Heart left ventricle (tissue), 13 donors: ENCODE results near the gene APOA5.

Source experiments
- POLR2A ChIP-seq, 2 donors: fragments of 450-650 bp; IDR thresholded peaks; one replicate each; pipeline ENCODE4 v1.6.1; 2017; ENCODE audit warnings: antibody characterized with exemption in 2 of 2, mild to moderate bottlenecking in 2 of 2, moderate library complexity in 2 of 2
- TF ChIP-seq, protein P1 (sequence below), 12 donors: fragments of 200-600 bp; sonication (generic) in 4 of 12; IDR thresholded peaks; one replicate each; pipeline versions ENCODE4 v1.5.0 to v1.8.0; 2018 to 2022; ENCODE audit warnings: antibody characterized with exemption in 12 of 12, mild to moderate bottlenecking in 5 of 12
- donor health status: ischemic (EF 13 %, LVEDD 7.1; RV severe dilation, severe dysfunction).
- donor health status: DM: no; HTN: yes; CAD: no.
- donor health status: DM: no; HTN: no; CAD: no.
- donor health status: ischemic (EF 25% LVEDD 6.9; RV normal size, moderate dysfunction).
- donor health status: ischemic (EF 25% LVEDD 5.7; RV mildly dilated, moderate dysfunction).
- donor health status: ischemic (EF 35%, LVEDD 5.7; RV mildly dilated, moderate dysfunction).
- donor health status: nonischemic (EF 11% LVEDD 7.7; RV severe dilation, severe dysfunction).
- donor health status: DM: yes; HTN: yes; CAD: no.
- donor health status: PGD.
- donor health status: ischemic (EF 29% LVEDD 5.4; RV normal size, mild dysfunction).
- donor health status: nonischemic (EF 23%, LVEDD 6.1; RV moderate dilation, normal function).

DNA sequence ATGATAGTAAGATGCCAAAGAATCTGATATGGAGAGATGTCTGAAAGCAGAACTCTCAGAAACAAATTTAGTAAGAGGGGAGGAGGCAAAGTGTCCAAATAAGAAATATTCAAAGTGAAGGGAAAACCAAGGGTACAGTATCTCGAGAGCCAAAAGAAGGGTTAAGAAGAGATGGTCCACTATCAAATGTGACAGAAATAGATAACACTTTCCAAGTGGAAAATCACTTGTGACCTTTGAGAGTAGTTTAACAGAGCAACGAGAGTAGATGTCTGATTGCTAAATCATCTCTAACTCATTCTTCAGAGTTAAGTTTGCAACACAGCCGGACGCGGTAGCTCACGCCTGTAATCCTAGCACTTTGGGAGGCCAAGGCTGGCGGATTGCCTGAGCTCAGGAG is 14.6 kb downstream of the APOA5 start:
- TF ChIP-seq, protein P1, sequence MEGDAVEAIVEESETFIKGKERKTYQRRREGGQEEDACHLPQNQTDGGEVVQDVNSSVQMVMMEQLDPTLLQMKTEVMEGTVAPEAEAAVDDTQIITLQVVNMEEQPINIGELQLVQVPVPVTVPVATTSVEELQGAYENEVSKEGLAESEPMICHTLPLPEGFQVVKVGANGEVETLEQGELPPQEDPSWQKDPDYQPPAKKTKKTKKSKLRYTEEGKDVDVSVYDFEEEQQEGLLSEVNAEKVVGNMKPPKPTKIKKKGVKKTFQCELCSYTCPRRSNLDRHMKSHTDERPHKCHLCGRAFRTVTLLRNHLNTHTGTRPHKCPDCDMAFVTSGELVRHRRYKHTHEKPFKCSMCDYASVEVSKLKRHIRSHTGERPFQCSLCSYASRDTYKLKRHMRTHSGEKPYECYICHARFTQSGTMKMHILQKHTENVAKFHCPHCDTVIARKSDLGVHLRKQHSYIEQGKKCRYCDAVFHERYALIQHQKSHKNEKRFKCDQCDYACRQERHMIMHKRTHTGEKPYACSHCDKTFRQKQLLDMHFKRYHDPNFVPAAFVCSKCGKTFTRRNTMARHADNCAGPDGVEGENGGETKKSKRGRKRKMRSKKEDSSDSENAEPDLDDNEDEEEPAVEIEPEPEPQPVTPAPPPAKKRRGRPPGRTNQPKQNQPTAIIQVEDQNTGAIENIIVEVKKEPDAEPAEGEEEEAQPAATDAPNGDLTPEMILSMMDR (IDR thresholded peaks at IDR 0.05): no peak
- TF ChIP-seq POLR2A (IDR thresholded peaks at IDR 0.05): no peak
